Smooth muscle cell (in vitro differentiated cells): ENCODE results near the gene SORBS2. TPM values are rescaled to one million over a fixed set of nuclear protein-coding genes. Genes with fewer than 3 reads are reported as not detected.

Experiments used
- DNase-seq: peaks from one replicate; lab custom pipeline; 2025; ENCODE audit not compliant: unreplicated experiment; lab: John Stamatoyannopoulos, UW
- H2AFZ ChIP-seq: fragments of 200-600 bp; sonication (generic); 2 replicates; pipeline ENCODE4 v1.6.0; 2016; ENCODE audit warnings: antibody characterized with exemption, low read depth, mild to moderate bottlenecking
- H3F3A ChIP-seq: fragments of 200-600 bp; sonication (generic); 2 replicates; pipeline ENCODE4 v1.6.0; 2017; ENCODE audit warnings: antibody characterized with exemption, low read depth
- H3K27ac ChIP-seq: fragments of 200-600 bp; sonication (generic); 2 replicates; pipeline ENCODE4 v1.5.1; 2016; ENCODE audit warnings: low read depth, mild to moderate bottlenecking
- H3K27me3 ChIP-seq: fragments of 200-600 bp; sonication (generic); 2 replicates; pipeline ENCODE4 v1.6.1; 2016; ENCODE audit warnings: low read depth, mild to moderate bottlenecking
- H3K36me3 ChIP-seq: fragments of 200-600 bp; sonication (generic); 2 replicates; pipeline ENCODE4 v1.5.1; 2016; ENCODE audit warnings: low read depth
- H3K4me1 ChIP-seq: fragments of 200-600 bp; sonication (generic); 2 replicates; pipeline ENCODE4 v1.5.1; 2016; ENCODE audit warnings: low read depth
- H3K4me2 ChIP-seq: fragments of 200-600 bp; sonication (generic); 2 replicates; pipeline ENCODE4 v1.6.0; 2016; ENCODE audit warnings: mild to moderate bottlenecking
- H3K4me3 ChIP-seq: fragments of 200-600 bp; sonication (generic); 2 replicates; pipeline ENCODE4 v1.5.1; 2016; ENCODE audit warnings: mild to moderate bottlenecking
- H3K79me2 ChIP-seq: fragments of 200-600 bp; sonication (generic); 2 replicates; pipeline ENCODE4 v1.6.0; 2016; ENCODE audit warnings: low read depth, mild to moderate bottlenecking
- H3K9ac ChIP-seq: fragments of 200-600 bp; sonication (generic); 2 replicates; pipeline ENCODE4 v1.6.0; 2016; ENCODE audit warnings: low read depth
- H3K9me3 ChIP-seq: fragments of 200-600 bp; sonication (generic); replicated peaks from 2 replicates; pipeline ENCODE4 v1.5.1; 2016; ENCODE audit warnings: low read depth
- H4K20me1 ChIP-seq: fragments of 200-600 bp; sonication (generic); 2 replicates; pipeline ENCODE4 v1.6.0; 2016; ENCODE audit warnings: low read depth
- WGBS: methylation state at CpG from one replicate; pipeline ENCODE4 v1.1.7; 2016; ENCODE audit warnings: low lambda C conversion rate; 5-methylcytosine and 5-hydroxymethylcytosine counted together
- polyA plus RNA-seq: library from polyadenylated mRNA; unstranded; fragments of >200 nt; fragmentation: Nextera tagmentation; extraction: Ambion mirVana; gene quantifications from 2 replicates; pipeline ENCODE4 v1.2.1, GENCODE V29; 2016
- total RNA-seq: library from RNA; depleted of rRNA; stranded (reverse); fragments of >200 nt; gene quantifications from 2 replicates; pipeline ENCODE4 v1.2.3, GENCODE V29; 2014
- TF ChIP-seq, protein P1 (sequence below): fragments of 200-600 bp; sonication (generic); IDR thresholded peaks from 2 replicates; pipeline ENCODE4 v1.5.1; 2017; ENCODE audit warnings: borderline replicate concordance, mild to moderate bottlenecking, antibody characterized with exemption; ENCODE audit not compliant: insufficient read depth, poor library complexity, severe bottlenecking

SORBS2 gene
- total and polyA plus RNA-seq, 2 experiments from 2014 or later: 9.0 to 36.6 TPM

DNA sequence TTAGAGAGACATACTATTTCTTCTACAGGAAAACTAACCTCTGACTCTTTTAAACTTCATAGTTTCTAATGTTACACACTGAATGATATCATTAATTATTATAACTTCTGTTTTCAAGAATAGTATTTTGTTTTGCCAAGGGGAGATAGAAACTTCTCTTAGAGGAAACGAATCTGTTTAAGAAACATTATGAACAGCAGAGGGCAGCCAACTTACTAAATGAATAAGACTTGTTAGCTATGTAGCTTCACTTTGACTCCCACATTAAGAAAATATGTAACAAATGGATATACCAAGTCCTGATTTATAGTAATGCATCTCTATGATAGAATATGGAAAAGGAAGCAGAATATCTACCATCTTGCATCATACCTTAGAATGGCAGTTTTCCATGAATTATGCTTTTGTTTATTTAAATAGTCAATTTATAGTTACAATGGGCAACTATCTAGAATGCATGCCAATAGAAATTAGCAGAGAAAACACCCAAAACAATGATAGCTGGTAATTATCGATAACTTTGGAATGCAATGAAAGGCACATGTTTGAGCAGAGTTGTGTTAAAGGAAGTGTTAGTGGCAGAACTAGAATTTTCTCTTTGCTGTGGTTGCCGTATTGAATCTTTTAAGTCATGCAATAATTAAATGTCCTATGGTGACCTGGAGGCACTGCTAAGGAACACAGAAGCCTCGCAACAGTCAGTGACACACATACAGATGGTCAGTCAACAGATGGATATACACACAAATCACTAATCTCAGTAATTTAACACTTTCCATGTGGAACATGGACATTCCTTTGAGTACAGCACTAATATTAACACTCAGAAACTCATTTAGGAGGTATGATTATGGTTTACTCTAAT, 171.0 kb downstream of the SORBS2 start:
- Histone ChIP-seq H2AFZ (no peak overlapping the region), H3K4me3 (no peak overlapping the region), H3K4me1 (no peaks in the 10 kb centered on the region), H3K79me2 (no peaks in the 10 kb centered on the region), H3K9ac (no peak overlapping the region), H3K27ac (no peak overlapping the region), H3K9me3 (no peaks in the 10 kb centered on the region), H3K36me3 (no peaks in the 10 kb centered on the region), H4K20me1 (no peaks in the 10 kb centered on the region), H3F3A (no peaks in the 10 kb centered on the region), H3K4me2 (peak overlapping the region; percentile 40), H3K27me3 (peaks cover 14% of the 10 kb centered on the region)
- 33% methylated on average over 4 of the region's 4 CpGs for WGBS
- DNase-seq: no peak
- TF ChIP-seq, protein P1, sequence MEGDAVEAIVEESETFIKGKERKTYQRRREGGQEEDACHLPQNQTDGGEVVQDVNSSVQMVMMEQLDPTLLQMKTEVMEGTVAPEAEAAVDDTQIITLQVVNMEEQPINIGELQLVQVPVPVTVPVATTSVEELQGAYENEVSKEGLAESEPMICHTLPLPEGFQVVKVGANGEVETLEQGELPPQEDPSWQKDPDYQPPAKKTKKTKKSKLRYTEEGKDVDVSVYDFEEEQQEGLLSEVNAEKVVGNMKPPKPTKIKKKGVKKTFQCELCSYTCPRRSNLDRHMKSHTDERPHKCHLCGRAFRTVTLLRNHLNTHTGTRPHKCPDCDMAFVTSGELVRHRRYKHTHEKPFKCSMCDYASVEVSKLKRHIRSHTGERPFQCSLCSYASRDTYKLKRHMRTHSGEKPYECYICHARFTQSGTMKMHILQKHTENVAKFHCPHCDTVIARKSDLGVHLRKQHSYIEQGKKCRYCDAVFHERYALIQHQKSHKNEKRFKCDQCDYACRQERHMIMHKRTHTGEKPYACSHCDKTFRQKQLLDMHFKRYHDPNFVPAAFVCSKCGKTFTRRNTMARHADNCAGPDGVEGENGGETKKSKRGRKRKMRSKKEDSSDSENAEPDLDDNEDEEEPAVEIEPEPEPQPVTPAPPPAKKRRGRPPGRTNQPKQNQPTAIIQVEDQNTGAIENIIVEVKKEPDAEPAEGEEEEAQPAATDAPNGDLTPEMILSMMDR: peak; percentile 57

DNA sequence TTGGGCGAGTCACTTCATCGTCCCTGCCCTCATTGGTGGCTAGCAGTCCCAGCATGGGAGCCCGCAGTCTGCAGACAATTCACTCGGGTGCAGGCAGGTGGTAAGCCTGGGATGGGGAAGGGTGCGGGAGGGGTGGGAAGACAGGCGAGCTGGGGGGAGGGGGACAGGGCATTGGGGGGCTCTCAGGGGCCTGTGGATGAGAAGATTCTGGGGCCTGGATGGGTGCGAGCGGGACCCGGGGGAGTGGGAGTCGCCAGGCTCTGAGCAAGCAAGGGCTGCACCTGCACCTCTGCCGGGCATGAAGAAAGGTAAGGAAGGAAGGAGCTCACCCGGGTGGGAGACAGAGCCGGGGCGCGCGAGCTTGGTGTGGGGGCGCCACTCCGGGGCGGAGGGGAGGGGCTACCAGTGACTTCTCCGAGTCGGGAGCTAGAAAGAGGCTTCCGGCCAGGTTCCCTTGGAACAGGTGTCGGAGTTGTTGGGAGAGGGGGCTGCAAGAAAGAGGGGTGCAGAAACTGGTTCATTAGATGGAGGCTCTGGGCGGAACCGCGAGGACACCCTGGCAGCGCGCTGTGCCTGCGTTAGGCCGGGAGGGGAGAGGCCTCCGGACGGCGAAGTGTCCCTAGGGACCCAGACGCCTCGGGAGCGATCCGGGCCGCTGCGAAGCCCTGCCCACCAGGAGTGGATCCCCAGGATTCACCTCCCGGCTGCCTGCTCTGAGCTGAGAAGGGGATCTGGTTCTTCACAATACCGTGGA, 173.3 kb downstream of the SORBS2 start:
- no peaks in the 10 kb centered on the region for H3K9me3 ChIP-seq
- TF ChIP-seq, protein P1: no peak
- no peaks in the 10 kb centered on the region for H3K4me1 ChIP-seq
- H3K9ac ChIP-seq: no peak overlapping the region
- no peaks in the 10 kb centered on the region for H3K36me3 ChIP-seq
- no peaks in the 10 kb centered on the region for H3F3A ChIP-seq
- no peak for DNase-seq
- peak overlapping the region; percentile 31 for H3K4me3 ChIP-seq
- peak overlapping the region; percentile 26 for H2AFZ ChIP-seq
- H3K4me2 ChIP-seq: peak overlapping the region; percentile 76
- no peaks in the 10 kb centered on the region for H4K20me1 ChIP-seq
- H3K79me2 ChIP-seq: no peaks in the 10 kb centered on the region
- 40% methylated on average over 30 of the region's 41 CpGs for WGBS
- H3K27ac ChIP-seq: no peak overlapping the region
- H3K27me3 ChIP-seq: peaks cover 14% of the 10 kb centered on the region

DNA sequence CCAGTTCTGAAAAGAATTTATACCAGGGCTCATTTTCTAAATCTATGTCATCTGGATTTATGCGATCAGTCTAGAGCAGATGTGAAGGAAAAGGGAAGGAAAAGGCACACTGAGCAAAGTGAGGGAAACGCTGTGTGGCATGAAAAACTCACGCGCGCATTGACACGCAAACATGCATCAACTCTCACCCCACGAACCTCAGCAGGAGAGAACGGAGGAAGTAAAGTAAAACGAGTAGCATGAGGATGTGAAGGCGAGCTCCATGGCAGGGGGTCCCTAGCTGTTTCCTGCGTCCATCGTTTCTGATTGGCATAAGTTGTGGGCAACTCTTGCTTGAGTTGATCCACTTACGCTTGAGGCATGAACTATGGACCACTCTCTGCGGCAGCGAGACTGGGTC, 173.9 kb downstream of the SORBS2 start:
- Histone ChIP-seq H3K79me2 (no peaks in the 10 kb centered on the region), H3K9me3 (no peaks in the 10 kb centered on the region), H3K9ac (no peak overlapping the region), H2AFZ (no peak overlapping the region), H3K36me3 (no peaks in the 10 kb centered on the region), H4K20me1 (no peaks in the 10 kb centered on the region), H3K27me3 (peaks cover 14% of the 10 kb centered on the region), H3K27ac (no peak overlapping the region), H3K4me2 (no peak overlapping the region), H3K4me1 (no peaks in the 10 kb centered on the region), H3F3A (no peaks in the 10 kb centered on the region), H3K4me3 (no peak overlapping the region)
- TF ChIP-seq, protein P1: no peak
- WGBS: 77% methylated on average over 15 of the region's 15 CpGs
- DNase-seq: no peak
